ENCODE data around the gene IL22.

Gene IL22

GRCh38 chr12:68263366-68263765 is 10.0 kb upstream of the IL22 start:
- DNase-seq, result no peak

DNA sequence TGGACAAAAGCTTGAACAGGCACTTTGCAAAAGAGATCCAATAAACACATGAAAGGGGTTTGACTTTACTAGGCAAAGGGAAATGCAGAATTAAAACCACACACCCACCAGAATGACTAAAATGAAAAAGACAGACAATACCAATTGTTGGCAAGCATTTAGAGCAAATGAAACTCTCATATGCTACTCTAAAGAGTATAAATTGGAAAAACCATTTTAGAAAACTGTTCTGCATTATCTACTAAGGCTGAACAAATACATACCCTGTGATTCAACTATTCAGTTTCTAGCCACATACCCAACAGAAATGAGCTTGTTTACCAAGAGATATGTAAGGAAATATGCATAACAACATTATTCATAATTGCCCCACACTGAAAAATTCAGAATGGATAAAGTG is 8.5 kb upstream of the IL22 start:
- no peak for DNase-seq

DNA sequence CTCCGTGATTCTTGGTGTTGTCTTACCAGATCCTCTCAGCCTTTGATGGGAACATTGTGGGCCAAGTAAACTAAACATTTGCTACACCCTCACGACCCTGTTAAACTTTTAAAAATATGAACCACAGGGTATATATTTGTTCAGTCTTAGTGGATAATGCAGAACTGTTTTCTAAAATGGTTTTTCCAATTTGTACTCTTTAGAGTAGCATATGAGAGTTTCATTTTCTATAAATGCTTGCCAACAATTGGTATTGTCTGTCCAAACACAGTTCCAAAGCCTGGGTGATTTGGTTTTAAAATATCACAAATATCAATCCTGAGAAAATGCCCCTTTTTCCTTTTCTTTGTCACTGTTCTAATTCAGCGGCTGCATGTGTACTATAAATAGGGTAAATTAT is 6.7 kb upstream of the IL22 start:
- no peak for DNase-seq

DNA sequence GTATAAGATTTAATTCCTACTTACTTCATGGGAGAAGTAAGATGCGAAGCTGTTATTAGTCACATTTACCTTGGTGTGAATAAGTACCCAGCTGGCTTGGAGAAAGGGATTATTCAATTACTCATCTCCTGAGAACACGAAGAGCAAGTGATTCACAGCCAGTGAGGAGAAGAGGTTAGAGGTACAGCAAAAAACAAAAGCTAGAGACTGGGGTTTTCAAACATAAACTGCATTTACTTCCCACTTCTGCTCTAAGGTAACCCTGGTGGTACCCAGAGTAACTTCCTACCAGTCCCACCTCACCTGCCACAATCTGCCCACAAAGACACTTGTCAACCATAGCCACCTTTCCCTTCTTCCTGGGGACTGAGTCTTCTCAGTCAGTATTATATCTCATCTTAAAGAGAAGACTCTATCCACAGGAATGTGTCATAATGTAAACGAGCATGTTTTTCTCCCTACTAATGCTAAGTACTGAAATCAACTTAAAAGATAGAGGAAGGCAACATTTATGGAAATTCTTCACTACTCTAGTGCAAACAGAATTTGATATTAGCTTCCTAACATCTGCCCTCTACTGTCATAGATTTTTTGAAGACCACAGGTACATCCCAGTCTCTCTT is 6.0 kb upstream of the IL22 start:
- DNase-seq, result peak; percentile 9

- DNase-seq, result no peak
These were observed 1.3 kb downstream of the IL22 start for GRCh38 chr12:68252077-68252476.

- DNase-seq, result no peak
These were observed 3.0 kb downstream of the IL22 start for GRCh38 chr12:68250454-68250853.

- DNase-seq, result no peak
These were observed 5.6 kb downstream of the IL22 start for GRCh38 chr12:68247785-68248184.

DNA sequence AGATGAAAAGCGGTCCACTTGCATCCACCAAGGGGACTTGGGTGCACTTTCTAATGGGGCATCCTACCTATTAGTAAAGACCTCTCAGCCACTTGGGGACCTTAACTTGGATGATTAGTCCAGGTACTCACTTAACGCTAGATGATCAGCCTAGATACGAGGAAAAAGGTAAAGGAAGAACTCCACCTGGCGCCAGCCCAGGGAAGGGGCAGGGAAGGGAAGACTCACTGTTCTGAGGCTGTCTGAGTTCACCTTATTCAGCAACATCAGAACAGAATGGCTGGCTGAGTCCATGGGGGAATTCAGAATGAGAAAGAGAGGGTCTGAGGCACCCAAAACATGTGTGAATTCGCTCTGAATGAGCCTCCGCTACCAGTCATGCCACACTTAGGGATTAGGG is 7.1 kb downstream of the IL22 start:
- no peak for DNase-seq

- peak; percentile 26 for DNase-seq
These were observed 8.0 kb downstream of the IL22 start for GRCh38 chr12:68245180-68246021.

GRCh38 chr12:68242777-68243176 is 10.6 kb downstream of the IL22 start:
- DNase-seq, result no peak

- DNase-seq, result no peak
These were observed 12.4 kb downstream of the IL22 start for GRCh38 chr12:68240975-68241374.

GRCh38 chr12:68240079-68240478 is 13.3 kb downstream of the IL22 start:
- DNase-seq, result no peak

DNA sequence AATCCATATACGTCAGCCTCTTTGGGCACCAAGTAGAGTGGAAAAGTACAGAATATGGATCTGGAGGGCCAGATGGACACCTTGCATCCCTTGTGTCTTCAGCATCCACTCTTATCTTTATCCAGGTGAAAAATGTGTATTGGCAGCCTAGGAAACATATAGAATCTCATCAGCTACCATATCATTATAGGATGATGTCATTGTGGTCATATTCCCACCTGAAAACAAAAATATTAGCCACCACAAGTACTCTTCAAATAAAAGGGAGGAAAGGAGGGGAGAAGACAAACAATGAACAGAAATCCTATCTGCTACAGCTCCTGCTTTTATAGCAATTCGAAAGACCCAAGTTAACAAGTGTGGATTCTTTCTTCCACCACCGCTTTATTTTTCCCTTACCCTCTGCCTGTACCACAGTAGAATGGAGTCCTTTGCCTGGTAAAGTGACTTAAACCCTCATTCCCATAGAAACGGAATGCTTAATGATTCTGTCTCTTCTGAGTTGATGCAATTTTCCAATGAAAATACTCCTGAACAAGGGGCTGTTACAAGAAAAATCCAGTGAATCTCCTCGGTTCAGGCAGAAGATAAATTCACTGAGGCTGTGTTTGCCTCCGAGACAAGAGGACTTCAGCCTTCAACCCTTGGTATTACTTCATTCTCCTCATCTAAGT is 14.0 kb downstream of the IL22 start:
- DNase-seq, result no peak

- no peak for DNase-seq
These were observed 15.8 kb downstream of the IL22 start for GRCh38 chr12:68237619-68238018.

DNA sequence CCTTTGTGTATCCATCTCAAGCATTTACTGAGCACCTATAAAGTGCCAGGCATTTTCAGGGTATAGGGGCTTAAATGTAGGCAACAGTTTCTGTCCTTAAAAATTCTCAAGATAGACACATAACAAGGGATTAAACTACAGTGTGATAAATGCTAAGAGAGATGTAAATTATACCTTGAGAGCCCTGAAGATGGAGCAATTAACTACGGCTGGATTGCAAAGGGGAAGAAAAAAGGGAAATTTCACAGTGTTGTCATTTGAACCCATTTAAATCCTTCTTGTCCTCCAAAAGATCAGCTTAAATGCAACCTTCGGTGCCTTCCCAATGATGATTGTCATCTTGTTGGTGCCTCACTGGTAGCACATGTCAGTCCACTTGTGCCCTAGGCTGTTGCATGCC is 16.3 kb downstream of the IL22 start:
- peak; percentile 36 for DNase-seq

DNA sequence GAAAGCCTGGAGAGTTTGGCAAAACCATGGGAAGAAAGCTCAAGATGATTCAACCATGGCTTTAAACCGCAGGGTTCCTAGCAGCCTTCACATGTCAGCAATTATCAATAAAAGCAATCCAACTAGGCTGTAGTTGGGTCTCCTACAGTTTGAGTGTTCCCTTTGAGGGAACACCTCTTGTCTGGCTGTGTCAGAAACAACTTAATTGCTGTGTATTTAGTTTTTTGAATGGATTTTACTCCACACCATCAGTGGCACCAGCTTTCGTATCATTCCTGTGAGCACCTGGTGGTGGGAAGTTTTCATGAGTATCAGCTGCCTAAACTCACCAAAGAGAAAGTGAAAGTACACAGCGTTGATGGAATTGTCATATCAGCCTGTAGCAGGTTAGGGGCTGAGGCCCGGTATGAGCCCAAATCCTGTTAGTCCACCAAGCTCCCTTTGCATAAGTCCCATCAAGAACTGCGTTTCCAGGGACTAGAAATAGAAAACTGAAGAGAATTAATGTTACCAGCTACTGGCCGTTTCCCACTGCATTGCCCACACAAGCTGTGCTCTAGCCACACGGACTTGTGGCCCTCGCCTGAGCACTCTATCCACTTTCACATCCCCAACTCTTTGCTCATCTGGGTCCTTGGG is 16.9 kb downstream of the IL22 start:
- DNase-seq, result peak; percentile 59

DNA sequence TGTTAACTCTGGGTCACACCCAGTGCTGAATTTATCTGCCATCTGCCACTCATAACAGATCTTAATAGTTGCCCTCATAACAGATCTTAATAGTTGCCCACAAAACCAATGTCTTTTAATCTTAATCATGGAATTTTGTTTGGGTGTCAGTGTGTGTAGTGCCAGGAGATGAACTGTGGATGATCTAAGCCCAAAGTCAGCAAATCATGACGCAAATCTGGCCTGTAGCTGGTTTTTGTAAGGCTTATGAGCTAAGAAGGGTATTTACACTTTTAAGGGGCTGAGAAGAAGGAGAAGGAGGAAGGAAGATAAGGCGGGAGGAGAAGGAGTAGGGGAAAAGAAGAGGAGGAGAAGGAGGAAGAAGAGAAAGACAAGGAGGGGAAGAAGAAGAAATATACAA is 17.8 kb downstream of the IL22 start:
- DNase-seq, result no peak

- DNase-seq, result no peak
These were observed 19.3 kb downstream of the IL22 start for GRCh38 chr12:68234140-68234539.

DNA sequence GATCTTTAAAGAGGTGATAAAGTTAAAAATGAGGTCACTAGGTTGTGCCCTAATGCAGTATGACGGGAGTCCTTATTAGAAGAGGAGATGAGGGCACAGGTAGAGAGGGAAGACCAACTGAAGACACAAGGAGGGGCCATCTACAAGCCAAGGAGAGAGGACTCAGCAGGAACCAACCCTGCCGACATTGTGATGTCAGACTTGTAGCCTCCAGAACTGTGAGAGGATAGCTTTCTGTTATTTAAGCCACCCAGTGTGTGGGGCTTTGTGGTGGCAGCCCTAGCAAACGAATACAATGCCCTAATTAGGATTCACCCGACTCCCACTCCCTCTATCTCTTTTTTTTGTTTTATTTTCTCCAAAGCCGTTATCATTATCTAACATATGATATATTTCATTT is 19.9 kb downstream of the IL22 start:
- DNase-seq, result no peak

GRCh38 chr12:68231691-68232090 is 21.7 kb downstream of the IL22 start:
- no peak for DNase-seq

- no peak for DNase-seq
These were observed 22.2 kb downstream of the IL22 start for GRCh38 chr12:68231229-68231628.

- no peak for DNase-seq
These were observed 23.4 kb downstream of the IL22 start for GRCh38 chr12:68229956-68230355.

GRCh38 chr12:68227356-68227755 is 26.0 kb downstream of the IL22 start:
- DNase-seq, result no peak

Data from NCI-H2227 treated with DMSO at 0.1 percent for 48 hours (cell line).